Measurements from ENCODE around the gene HCCS. TPM values are rescaled to one million over a fixed set of nuclear protein-coding genes. Genes with fewer than 3 reads are reported as not detected.

The HCCS gene
- total RNA-seq, 1 experiment from 2014 or later = 32.7 TPM

GRCh38 chrX:11064851-11065600 is 46.1 kb upstream of the HCCS start:
- H3K27ac ChIP-seq (ENCODE audit: low read length) = no peak overlapping the region
- intact Hi-C loops (cut with micrococcal nuclease; ENCODE audit: unreplicated experiment) = no loop called here
- TF ChIP-seq CTCF (IDR thresholded peaks at IDR 0.05) (no peak), POLR2AphosphoS5 (IDR thresholded peaks at IDR 0.05; ENCODE audit: low read depth, low read length) (no peak), REST (IDR thresholded peaks at IDR 0.05; ENCODE audit: insufficient read depth in 1 of 2, low read depth in 2 of 2, low read length in 1 of 2) (no peak), SIN3A (IDR thresholded peaks at IDR 0.05; ENCODE audit: borderline replicate concordance, insufficient read depth, low read depth, low read length) (no peak), TCF7L2 (IDR thresholded peaks at IDR 0.05; ENCODE audit: low read depth, low read length) (no peak)

GRCh38 chrX:11066812-11067211 is 44.3 kb upstream of the HCCS start:
- Histone ChIP-seq H3K27ac (ENCODE audit: low read length) (no peak overlapping the region), H3K4me3 (ENCODE audit: low read depth in 2 of 2, low read length in 2 of 2) (no peak overlapping the region), H3K36me3 (ENCODE audit: control insufficient read depth, insufficient read depth, low read length) (no peaks in the 10 kb centered on the region), H3K4me1 (ENCODE audit: control insufficient read depth, insufficient read depth, low read length) (no peaks in the 10 kb centered on the region), H3K27me3 (ENCODE audit: control insufficient read depth, insufficient read depth, low read length) (no peaks in the 10 kb centered on the region), H3K9me3 (ENCODE audit: control insufficient read depth, insufficient read depth, low read depth, low read length) (no peaks in the 10 kb centered on the region)
- BruUV-seq (replicated peaks) = no TSS peak
- ChIA-PET CTCF (no interaction called here), POLR2A (no interaction called here)
- ATAC-seq (no peak), DNase-seq (ENCODE audit: low read depth, low spot score) (no peak)
- TF ChIP-seq TCF7L2 (IDR thresholded peaks at IDR 0.05; ENCODE audit: low read depth, low read length) = no peak
- no peak for TF ChIP-seq POLR2AphosphoS5 (IDR thresholded peaks at IDR 0.05; ENCODE audit: low read depth, low read length)
- TF ChIP-seq SIN3A (IDR thresholded peaks at IDR 0.05; ENCODE audit: borderline replicate concordance, insufficient read depth, low read depth, low read length) = no peak
- TF ChIP-seq REST (IDR thresholded peaks at IDR 0.05; ENCODE audit: insufficient read depth in 1 of 2, low read depth in 2 of 2, low read length in 1 of 2) = no peak
- no peak for TF ChIP-seq CTCF (IDR thresholded peaks at IDR 0.05)
- in situ Hi-C loops (cut with HindIII; ENCODE audit: low pct_unique_long_range_greater_than_20kb, low sequenced_read_pairs) (no loop called here), intact Hi-C loops (cut with micrococcal nuclease; ENCODE audit: unreplicated experiment) (no loop called here)

More at GRCh38 chrX:11064851-11065600, 46.1 kb upstream of the HCCS start:
- no peaks in the 10 kb centered on the region for H3K27me3 ChIP-seq (ENCODE audit: control insufficient read depth, insufficient read depth, low read length)
- POLR2A ChIA-PET = no interaction called here
- H3K4me3 ChIP-seq (ENCODE audit: low read depth in 2 of 2, low read length in 2 of 2) = no peak overlapping the region; a peak in 1 of 4 replicates
- CTCF ChIA-PET = no interaction called here
- no peak for DNase-seq (ENCODE audit: low read depth, low spot score)
- no peaks in the 10 kb centered on the region for H3K9me3 ChIP-seq (ENCODE audit: control insufficient read depth, insufficient read depth, low read depth, low read length)
- no peak for ATAC-seq
- in situ Hi-C loops (cut with HindIII; ENCODE audit: low pct_unique_long_range_greater_than_20kb, low sequenced_read_pairs) = no loop called here
- no peaks in the 10 kb centered on the region for H3K36me3 ChIP-seq (ENCODE audit: control insufficient read depth, insufficient read depth, low read length)
- H3K4me1 ChIP-seq (ENCODE audit: control insufficient read depth, insufficient read depth, low read length) = no peaks in the 10 kb centered on the region
- no TSS peak for BruUV-seq (replicated peaks)

All from Panc1 (cell line).